IPS-18a (cell line): Measurements from ENCODE around the gene CEACAM16.
"Not testable (repeated sequence)": the region's sequence is repeated elsewhere in the genome, so short reads cannot be mapped to it uniquely, and the experiment has no call there.

Source experiments
- H3K27ac ChIP-seq: one replicate; pipeline ENCODE4 v1.5.1; 2013; ENCODE audit warnings: low read length
- H3K27me3 ChIP-seq: one replicate; pipeline ENCODE4 v1.6.1; 2013; ENCODE audit warnings: mild to moderate bottlenecking, low read length; ENCODE audit not compliant: control insufficient read depth, insufficient read depth
- H3K36me3 ChIP-seq: one replicate; pipeline ENCODE4 v1.6.1; 2013; ENCODE audit warnings: low read depth, low read length; ENCODE audit not compliant: control insufficient read depth
- H3K4me1 ChIP-seq: one replicate; pipeline ENCODE4 v1.6.1; 2013; ENCODE audit warnings: low read depth, low read length; ENCODE audit not compliant: control insufficient read depth
- H3K4me3 ChIP-seq: one replicate; pipeline ENCODE4 v1.5.1; 2013; ENCODE audit warnings: low read length
- H3K9ac ChIP-seq: one replicate; pipeline ENCODE4 v1.6.1; 2013; ENCODE audit warnings: mild to moderate bottlenecking, low read length, moderate library complexity
- H3K9me3 ChIP-seq: one replicate; pipeline ENCODE4 v1.6.1; 2013; ENCODE audit warnings: low read depth, low read length; ENCODE audit not compliant: control insufficient read depth

The CEACAM16 gene

DNA sequence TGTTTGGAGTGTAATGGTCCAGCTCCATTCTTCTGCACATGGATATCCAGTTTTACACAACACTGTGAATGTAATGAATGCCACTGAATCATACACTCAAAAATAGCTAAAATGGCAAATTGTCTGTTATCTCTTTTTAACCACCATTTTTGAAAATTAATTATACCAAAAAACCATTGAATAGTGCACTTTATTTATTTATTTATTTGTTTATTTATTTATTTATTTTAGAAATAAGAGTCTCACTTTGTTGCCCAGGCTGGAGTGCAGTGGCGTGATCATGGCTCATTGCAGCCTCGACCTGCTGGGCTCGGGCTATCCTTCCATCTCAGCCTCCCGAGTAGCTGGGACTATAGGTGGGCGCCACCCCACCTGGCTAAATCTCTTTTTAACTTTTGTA lies 35.0 kb upstream of the CEACAM16 start:
- no peak overlapping the region for H3K27ac ChIP-seq
- H3K27me3 ChIP-seq = no peaks in the 10 kb centered on the region
- peaks cover 25% of the 10 kb centered on the region for H3K36me3 ChIP-seq
- no peak overlapping the region for H3K4me3 ChIP-seq
- H3K4me1 ChIP-seq = no peaks in the 10 kb centered on the region
- no peak overlapping the region for H3K9ac ChIP-seq
- no peaks in the 10 kb centered on the region for H3K9me3 ChIP-seq

DNA sequence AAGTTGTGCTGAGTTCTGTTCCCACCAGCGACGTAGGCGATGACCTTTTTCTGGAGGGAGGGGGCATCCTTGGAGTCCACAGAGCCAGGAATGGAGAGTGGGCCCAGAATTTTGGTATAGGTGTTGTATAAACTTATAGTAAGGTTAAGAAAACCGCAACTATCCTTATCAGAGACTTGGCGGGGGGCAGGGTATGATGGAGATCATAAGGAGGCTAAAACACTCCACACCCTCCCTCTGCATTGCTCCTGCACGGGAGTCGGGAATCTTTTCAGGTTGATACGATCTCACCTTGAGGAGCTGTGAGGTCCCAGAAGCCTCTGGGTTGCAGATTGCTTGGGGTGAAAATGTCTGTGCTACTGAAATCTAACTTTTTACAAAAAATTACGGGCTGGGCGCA lies 34.0 kb upstream of the CEACAM16 start:
- H3K9me3 ChIP-seq = no peaks in the 10 kb centered on the region
- H3K4me1 ChIP-seq = no peaks in the 10 kb centered on the region
- H3K9ac ChIP-seq = no peak overlapping the region
- H3K4me3 ChIP-seq = no peak overlapping the region
- no peak overlapping the region for H3K27ac ChIP-seq
- no peaks in the 10 kb centered on the region for H3K27me3 ChIP-seq
- H3K36me3 ChIP-seq = peaks cover 17% of the 10 kb centered on the region

DNA sequence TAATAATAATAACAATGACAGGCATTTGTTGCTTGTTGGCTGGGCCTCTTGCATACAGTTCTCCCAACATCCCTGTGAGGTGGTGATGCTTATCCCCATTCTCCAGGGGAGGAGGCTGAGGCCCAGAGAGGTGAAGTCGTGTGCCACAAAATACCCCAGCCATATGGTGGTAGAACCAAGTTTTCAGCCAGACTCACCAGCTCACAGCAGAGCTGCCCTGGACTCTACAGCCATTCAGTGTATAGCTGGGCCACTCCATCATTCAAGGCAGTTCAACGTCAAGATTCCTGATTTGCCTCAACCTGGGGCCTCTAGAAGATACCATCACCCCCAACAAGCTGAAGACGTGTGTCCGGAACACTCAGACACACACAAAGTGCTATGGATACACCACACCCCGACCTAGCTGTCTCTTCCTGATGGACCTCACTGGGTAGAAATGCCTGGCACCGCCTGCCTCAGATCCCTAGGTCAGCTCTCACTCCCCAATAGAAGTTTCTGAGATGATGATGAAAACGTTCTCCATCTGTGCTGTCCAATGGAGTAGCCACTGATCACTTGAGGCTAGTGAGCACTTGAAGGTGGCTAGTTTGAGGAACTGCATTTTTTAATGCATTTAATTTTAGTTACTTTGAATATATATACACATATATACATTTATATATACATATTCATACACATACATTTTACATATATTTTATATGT lies 31.9 kb upstream of the CEACAM16 start:
- peaks cover 10% of the 10 kb centered on the region for H3K36me3 ChIP-seq
- H3K27me3 ChIP-seq = no peaks in the 10 kb centered on the region
- H3K4me1 ChIP-seq = no peaks in the 10 kb centered on the region
- no peak overlapping the region for H3K27ac ChIP-seq
- no peak overlapping the region for H3K4me3 ChIP-seq
- no peak overlapping the region for H3K9ac ChIP-seq
- no peaks in the 10 kb centered on the region for H3K9me3 ChIP-seq

DNA sequence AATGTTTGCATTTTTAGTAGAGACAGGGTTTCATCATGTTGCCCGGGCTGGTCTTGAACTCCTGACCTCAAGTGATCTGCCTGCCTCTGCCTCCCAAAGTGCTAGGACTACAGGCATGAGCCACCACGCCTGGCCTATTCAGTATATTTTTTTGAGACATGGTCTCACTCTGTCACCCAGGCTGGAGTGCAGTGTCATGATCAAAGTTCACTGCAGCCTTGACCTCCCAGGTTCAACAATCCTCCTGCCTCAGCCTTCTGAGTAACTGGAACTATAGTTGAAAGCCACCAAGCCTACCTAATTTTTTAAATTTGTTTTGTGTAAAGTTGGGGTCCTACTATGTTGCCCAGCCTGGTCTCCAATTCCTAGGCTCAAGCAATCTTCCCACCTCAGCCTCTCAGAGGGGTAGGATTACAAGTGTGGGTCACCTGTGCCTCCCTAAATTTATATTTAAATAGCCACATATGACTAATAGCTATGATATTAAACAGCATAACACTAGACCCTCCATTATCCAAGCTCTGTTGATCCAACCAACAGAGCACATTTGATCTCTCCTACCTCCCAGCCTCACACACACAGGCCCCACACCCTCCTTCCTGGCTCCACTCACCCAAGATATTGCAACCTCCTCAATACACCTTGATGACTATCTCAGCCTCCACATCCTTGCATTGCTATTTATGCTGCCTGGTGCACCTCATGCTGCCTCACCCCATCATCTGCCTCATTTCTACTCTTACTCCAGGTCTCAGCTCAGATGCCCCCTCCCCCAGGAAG lies 29.8 kb upstream of the CEACAM16 start:
- no peaks in the 10 kb centered on the region for H3K27me3 ChIP-seq
- H3K27ac ChIP-seq = no peak overlapping the region
- no peaks in the 10 kb centered on the region for H3K4me1 ChIP-seq
- H3K36me3 ChIP-seq = no peaks in the 10 kb centered on the region
- no peaks in the 10 kb centered on the region for H3K9me3 ChIP-seq
- H3K9ac ChIP-seq = no peak overlapping the region
- no peak overlapping the region for H3K4me3 ChIP-seq

DNA sequence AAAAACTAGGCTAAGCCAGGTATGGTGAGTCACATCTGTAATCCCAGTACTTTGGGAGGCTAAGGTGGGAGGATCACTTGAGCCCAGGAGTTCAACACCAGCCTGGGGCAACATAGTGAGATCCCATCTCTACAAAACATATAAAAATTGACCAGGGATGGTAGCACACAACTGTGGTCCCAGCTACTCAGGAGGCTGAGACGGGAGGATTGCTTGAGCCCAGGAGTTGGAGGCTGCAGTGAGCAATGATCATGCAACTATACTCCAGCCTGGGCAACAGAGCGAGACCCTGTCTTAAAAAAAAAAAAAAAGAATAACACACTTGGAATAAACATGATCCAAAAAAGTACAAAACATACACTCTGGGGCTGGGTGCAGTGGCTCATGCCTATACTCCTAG lies 28.9 kb upstream of the CEACAM16 start:
- H3K4me1 ChIP-seq, H3K27ac ChIP-seq, H3K9me3 ChIP-seq, H3K4me3 ChIP-seq, H3K27me3 ChIP-seq, H3K36me3 ChIP-seq, H3K9ac ChIP-seq: not testable (repeated sequence)

DNA sequence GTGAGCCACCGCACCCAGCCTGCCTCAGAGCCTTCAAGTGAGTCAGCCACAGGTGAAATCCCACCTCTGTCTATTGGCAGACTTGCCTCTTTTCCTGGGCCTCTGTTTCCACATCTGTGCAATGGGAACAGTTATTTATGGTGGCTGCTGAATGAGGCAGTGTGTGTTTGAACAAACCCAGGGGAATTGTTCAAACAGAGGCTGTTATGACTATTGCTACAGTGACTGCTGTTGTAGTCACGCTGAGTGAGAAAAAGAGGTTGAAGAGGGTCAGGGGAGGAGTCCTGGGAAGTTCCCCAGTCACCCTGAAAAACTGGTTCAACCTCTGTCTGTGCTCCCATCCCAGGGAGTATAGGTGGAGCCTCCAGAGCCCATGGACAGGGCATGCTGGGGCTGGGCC lies 27.6 kb upstream of the CEACAM16 start, which contains the start of gene CEACAM19:
Gene CEACAM19 (plus strand): TSS at position 83 of the 400 bp plus-strand sequence. CDS start 450 bp downstream, outside the sequence.
- H3K36me3 ChIP-seq = no peaks in the 10 kb centered on the region
- H3K9ac ChIP-seq = no peak within 1 kb of the TSS
- H3K4me1 ChIP-seq = no peaks in the 10 kb centered on the region
- no peaks in the 10 kb centered on the region for H3K27me3 ChIP-seq
- no peak within 1 kb of the TSS for H3K4me3 ChIP-seq
- H3K27ac ChIP-seq = no peak within 1 kb of the TSS
- no peaks in the 10 kb centered on the region for H3K9me3 ChIP-seq

DNA sequence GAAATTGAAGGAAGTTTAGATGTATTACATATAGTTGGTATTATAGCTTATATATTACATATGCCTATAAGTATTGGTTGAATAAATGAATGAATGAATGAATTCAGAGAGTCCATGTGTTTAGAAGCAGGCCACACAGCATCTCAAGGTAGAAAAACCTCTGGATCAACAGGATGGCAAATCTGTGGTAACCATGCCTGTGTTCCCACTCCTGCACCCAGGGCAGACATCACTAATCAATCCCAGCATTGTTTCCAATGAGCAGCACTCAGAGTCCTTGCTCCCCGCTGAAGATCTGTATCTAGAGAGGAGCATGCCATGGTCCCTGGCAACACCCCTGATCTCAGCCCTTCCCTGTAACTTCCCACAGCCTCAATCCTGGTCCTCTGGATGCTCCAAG lies 26.7 kb upstream of the CEACAM16 start:
- Histone ChIP-seq H3K27ac (no peak overlapping the region), H3K27me3 (no peaks in the 10 kb centered on the region), H3K36me3 (no peaks in the 10 kb centered on the region), H3K4me3 (no peak overlapping the region), H3K4me1 (no peaks in the 10 kb centered on the region), H3K9me3 (no peaks in the 10 kb centered on the region), H3K9ac (no peak overlapping the region)

DNA sequence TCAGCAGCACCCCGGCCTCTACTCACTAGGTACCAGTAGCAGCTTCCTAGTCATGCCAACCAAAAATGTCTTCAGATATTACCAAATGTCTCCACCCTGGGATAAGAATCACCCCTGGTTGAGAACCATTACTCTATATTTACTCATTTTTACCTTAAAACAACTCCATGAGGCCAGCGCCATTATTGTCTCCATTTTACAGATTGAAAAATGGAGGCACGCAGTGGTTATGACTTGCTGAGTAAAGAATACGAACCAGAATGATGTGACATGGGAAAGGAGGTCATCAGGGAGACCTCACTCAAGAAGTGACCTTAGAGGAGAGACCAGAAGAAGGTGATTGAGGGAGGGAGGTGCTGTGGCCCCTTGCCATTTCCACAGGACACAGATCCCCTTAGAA lies 25.4 kb upstream of the CEACAM16 start:
- Histone ChIP-seq H3K27me3 (no peaks in the 10 kb centered on the region), H3K36me3 (no peaks in the 10 kb centered on the region), H3K9me3 (no peaks in the 10 kb centered on the region), H3K4me1 (no peaks in the 10 kb centered on the region), H3K27ac (no peak overlapping the region), H3K4me3 (no peak overlapping the region), H3K9ac (no peak overlapping the region)

DNA sequence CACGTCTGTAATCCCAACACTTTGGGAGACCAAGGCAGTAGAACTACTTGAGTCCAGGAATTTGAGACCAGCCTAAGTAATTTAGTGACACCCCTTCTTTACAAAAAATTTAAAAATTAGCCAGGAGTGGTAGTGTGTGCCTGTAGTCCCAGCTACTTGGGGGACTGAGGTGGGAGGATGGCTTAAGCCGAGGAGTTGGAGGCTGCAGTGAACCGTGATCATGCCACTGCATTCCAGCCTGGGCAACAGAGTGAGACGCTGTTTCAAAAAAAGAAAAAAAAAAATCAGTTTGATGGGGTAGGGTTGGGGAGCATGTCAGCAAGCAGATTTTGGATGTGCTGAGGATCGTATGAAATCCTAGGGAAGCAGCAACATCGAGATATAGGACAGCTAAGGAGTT lies 23.4 kb upstream of the CEACAM16 start:
- H3K36me3 ChIP-seq = no peaks in the 10 kb centered on the region
- no peaks in the 10 kb centered on the region for H3K27me3 ChIP-seq
- H3K4me3 ChIP-seq = no peak overlapping the region
- no peak overlapping the region for H3K9ac ChIP-seq
- H3K27ac ChIP-seq = no peak overlapping the region
- no peaks in the 10 kb centered on the region for H3K4me1 ChIP-seq
- no peaks in the 10 kb centered on the region for H3K9me3 ChIP-seq

DNA sequence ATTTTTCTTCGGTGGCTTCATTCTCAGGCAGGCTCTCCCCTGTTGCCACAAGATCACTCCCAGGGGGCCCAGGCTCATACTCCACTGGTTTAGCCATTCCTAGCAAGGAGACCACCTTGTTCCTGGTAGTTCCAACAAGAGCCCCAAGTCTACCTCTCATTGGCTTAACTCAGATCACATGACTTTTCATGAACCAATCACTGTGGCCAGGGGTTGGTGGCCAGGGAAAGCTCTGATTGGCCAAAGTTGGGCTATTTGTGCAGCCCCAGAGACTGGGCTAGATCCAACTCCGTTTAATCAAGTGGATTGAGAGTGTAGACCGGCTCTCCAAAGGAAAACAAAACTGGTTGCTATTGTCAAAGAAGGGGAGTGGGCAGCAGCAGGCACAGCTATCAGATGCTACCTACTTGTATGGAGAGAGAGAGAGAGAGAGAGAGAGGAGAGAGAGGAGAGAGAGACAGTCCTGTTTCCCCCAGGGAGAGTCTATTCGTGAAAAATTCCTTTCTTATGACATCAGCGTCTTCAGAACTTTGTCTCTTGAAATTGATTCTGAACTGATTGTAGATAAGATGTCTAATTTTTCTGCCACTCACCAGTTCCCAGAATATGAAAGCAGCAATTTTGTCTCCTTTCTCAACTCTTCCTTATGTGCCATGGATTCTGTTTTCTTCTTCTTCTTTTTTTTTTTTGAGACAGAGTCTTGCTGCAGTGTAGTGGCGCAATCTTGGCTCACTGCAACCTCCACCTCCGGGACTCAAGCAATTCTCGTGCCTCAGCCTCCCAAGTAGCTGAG lies 21.7 kb upstream of the CEACAM16 start:
- H3K27ac ChIP-seq = no peak overlapping the region

DNA sequence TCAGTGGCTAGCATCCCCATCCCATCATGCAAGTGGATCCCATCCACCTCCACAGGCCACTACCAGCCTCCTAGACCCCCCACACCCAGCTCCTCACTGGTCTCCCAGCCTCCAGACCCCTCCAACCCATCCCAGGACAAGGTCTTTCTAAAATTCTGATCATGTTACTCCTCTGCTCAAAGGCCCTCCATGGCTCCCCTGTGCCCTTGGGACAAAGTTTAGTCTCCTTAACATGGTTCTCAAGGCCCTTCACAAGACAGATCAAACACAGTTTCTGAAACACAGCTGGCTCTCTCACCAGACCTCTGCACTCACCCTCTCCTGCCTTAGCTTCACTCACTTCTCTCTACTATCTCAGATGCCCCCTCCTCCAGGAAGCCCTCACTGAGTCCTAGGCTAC lies 18.4 kb upstream of the CEACAM16 start:
- H3K9me3 ChIP-seq = no peaks in the 10 kb centered on the region
- no peak overlapping the region for H3K4me3 ChIP-seq
- H3K36me3 ChIP-seq = no peaks in the 10 kb centered on the region
- H3K9ac ChIP-seq = no peak overlapping the region
- no peaks in the 10 kb centered on the region for H3K4me1 ChIP-seq
- no peak overlapping the region for H3K27ac ChIP-seq
- H3K27me3 ChIP-seq = no peaks in the 10 kb centered on the region

More for the DNA sequence above, 21.7 kb upstream of the CEACAM16 start:
- no peaks in the 10 kb centered on the region for H3K9me3 ChIP-seq
- H3K27me3 ChIP-seq = no peaks in the 10 kb centered on the region
- no peaks in the 10 kb centered on the region for H3K4me1 ChIP-seq
- no peak overlapping the region for H3K9ac ChIP-seq
- H3K36me3 ChIP-seq = no peaks in the 10 kb centered on the region
- no peak overlapping the region for H3K4me3 ChIP-seq
